NCI-H510A (cell line): Measurements from ENCODE around the gene USP43.
"Not testable (repeated sequence)": the region's sequence is repeated elsewhere in the genome, so short reads cannot be mapped to it uniquely, and the experiment has no call there.

ENCODE experiments used
- DNase-seq: peaks from one replicate; lab custom pipeline; 2025; lab: John Stamatoyannopoulos, UW

USP43 gene

GRCh38 chr17:9658593-9659211 lies 13.4 kb downstream of the USP43 start:
- DNase-seq = no peak

- DNase-seq = no peak
Measured at GRCh38 chr17:9661027-9661426, 15.7 kb downstream of the USP43 start.

GRCh38 chr17:9663511-9663910 lies 18.2 kb downstream of the USP43 start:
- DNase-seq = not testable (repeated sequence)

GRCh38 chr17:9666461-9667050 lies 21.2 kb downstream of the USP43 start:
- DNase-seq = no peak

GRCh38 chr17:9668517-9668916 lies 23.2 kb downstream of the USP43 start:
- no peak for DNase-seq

- no peak for DNase-seq
Measured at GRCh38 chr17:9669551-9670008, 24.3 kb downstream of the USP43 start.

GRCh38 chr17:9670596-9670995 lies 25.3 kb downstream of the USP43 start:
- no peak for DNase-seq

- no peak for DNase-seq
Measured at GRCh38 chr17:9671559-9671958, 26.2 kb downstream of the USP43 start.

- no peak for DNase-seq
Measured at GRCh38 chr17:9672266-9672665, 26.9 kb downstream of the USP43 start.

GRCh38 chr17:9672691-9673090 lies 27.4 kb downstream of the USP43 start:
- DNase-seq = no peak

- no peak for DNase-seq
Measured at GRCh38 chr17:9676084-9676483, 30.8 kb downstream of the USP43 start.

- no peak for DNase-seq
Measured at GRCh38 chr17:9676820-9677310, 31.5 kb downstream of the USP43 start.

- DNase-seq = no peak
Measured at GRCh38 chr17:9677411-9677810, 32.1 kb downstream of the USP43 start.

GRCh38 chr17:9677896-9678295 lies 32.6 kb downstream of the USP43 start:
- DNase-seq = no peak

- DNase-seq = no peak
Measured at GRCh38 chr17:9684955-9685621, 39.8 kb downstream of the USP43 start.

- DNase-seq = no peak
Measured at GRCh38 chr17:9693755-9694154, 48.4 kb downstream of the USP43 start.

- DNase-seq = no peak
Measured at GRCh38 chr17:9696279-9697044, 51.1 kb downstream of the USP43 start.

- DNase-seq = no peak
Measured at GRCh38 chr17:9700136-9700535, 54.8 kb downstream of the USP43 start.

- no peak for DNase-seq
Measured at GRCh38 chr17:9700754-9701476, 55.6 kb downstream of the USP43 start.

GRCh38 chr17:9702482-9702881 lies 57.2 kb downstream of the USP43 start:
- no peak for DNase-seq

- DNase-seq = no peak
Measured at GRCh38 chr17:9702914-9703780, 57.8 kb downstream of the USP43 start.
